Transverse colon (tissue), 3 donors: ENCODE data around the gene HPD.

Source experiments
- POLR2A ChIP-seq: fragments of 450-650 bp; IDR thresholded peaks from one replicate; pipeline ENCODE4 v1.6.1; 2016; ENCODE audit warnings: antibody characterized with exemption, mild to moderate bottlenecking, moderate library complexity
- POLR2AphosphoS5 ChIP-seq, 3 donors: sonication (generic); formaldehyde crosslinking; IDR thresholded peaks; one replicate each; pipeline ENCODE4 v1.6.1; 2016; ENCODE audit warnings: antibody characterized with exemption in 3 of 3

DNA sequence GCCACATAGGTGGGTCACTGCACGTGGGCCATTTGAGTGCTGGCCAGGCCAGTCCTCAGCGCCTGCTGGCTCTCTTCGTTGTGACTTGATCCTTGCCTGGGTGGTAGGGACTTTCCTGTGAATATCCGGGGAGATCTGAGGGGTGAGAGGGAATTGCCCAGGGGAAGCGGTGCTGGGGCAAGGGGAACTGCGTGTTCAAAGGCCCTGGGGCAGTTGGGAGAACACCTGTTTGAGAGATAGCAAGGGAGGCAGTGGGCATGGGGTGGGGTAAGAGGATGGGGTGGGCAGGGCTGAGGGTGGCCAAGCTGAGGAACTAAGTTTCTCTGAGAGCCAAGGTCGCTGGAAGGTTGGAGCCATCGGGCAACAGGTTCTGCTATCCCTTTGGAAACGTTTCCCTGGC lies 29.8 kb downstream of the HPD start:
- TF ChIP-seq POLR2AphosphoS5 (IDR thresholded peaks at IDR 0.05) (no peak), POLR2A (no peak)
